NCI-H345 (cell line): ENCODE measurements around the gene CLDN12.
"Not testable (repeated sequence)": the region's sequence is repeated elsewhere in the genome, so short reads cannot be mapped to it uniquely, and the experiment has no call there.

ENCODE experiments used
- DNase-seq: peaks from one replicate; lab custom pipeline; 2025; lab: John Stamatoyannopoulos, UW

Gene CLDN12

DNA sequence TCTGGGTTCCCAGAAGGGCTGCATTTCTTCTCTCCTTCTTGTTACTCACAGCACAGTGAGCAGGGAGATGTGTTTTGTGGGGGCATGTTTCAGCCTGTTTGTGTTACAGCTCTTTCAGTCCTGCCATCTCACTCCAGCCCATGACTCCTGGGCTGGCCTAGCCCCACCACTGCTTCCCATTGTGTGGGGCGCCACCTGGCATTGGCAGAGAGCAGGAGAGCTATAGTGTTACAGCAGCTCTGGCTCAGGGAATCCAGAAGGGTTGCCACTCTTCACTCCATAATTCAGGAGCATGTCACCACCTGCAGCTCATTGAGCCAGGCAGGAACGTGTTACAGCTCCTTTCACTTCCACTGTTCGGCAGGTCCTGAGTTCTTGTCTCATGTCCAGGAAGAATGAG lies 30.0 kb downstream of the CLDN12 start:
- DNase-seq: no peak

DNA sequence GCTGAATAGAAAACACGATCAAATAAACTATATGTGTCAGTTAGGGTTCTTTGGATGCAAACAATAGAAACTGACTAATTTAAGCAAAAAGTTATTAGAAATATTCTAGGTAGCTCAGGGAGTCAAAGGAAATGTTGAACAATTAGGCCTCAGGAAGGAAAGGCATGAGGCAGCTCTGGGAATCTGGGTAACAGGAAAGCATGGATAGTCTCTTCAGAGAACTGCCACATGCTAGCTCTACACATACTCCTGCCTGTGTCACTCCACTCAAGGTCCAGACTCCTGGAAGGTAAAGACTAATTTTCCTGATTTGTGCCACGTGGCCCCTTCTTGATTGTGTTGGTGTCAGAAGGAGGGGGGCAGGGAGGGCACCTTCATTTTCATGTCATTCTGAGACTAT lies 42.4 kb downstream of the CLDN12 start:
- DNase-seq: no peak

GRCh38 chr7:90446137-90446899 lies 43.1 kb downstream of the CLDN12 start:
- no peak for DNase-seq

DNA sequence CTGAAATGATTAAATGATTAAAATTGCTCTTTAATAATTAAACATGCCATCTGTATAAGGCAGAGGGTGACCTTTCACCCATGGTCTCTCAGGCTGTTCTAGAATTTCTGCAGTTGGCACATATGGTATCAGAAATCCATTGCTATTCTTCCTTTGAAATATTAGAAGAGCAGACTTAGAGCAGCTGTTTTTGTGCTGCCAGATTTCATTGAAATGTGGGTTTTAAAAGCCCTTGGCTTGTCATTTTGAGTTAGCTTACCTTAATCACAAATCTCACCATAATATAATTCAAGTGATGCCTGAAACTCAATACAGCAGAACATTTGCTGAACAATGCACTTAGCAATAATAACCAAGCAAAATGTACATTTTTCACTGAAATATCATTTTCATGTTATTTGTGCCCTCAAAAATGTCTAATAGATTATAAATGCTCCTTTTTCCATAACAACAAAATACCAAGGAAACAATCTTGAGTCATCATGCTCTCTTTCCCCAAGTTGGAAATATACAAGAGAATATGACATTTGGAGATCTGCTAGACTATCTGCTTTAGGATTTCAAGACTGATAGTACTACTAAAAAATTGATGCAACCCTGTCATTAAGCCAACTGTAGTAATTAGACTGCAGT lies 50.1 kb downstream of the CLDN12 start:
- DNase-seq: no peak

DNA sequence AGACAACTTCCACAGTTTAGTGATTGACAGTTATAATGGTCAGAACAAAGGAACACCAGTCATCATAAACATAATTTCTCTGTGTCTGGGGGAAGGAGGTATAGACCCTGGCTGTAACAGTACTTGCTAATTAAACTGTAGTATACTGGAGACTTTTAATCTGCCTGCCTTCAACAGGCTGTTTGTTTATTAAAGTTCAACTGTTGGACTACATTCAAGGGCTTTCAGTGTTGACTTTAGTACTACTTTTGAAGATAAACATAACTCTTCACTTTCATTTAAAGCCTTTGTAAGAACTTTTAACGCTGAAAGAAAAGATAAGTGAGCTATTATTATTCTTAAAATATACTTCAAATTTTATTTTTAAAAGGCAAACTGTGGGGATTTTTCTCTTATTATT lies 50.7 kb downstream of the CLDN12 start:
- no peak for DNase-seq

- peak; percentile 66 for DNase-seq
Observed at GRCh38 chr7:90455163-90456030, 52.1 kb downstream of the CLDN12 start.

- no peak for DNase-seq
Observed at GRCh38 chr7:90458104-90458503, 54.8 kb downstream of the CLDN12 start.

DNA sequence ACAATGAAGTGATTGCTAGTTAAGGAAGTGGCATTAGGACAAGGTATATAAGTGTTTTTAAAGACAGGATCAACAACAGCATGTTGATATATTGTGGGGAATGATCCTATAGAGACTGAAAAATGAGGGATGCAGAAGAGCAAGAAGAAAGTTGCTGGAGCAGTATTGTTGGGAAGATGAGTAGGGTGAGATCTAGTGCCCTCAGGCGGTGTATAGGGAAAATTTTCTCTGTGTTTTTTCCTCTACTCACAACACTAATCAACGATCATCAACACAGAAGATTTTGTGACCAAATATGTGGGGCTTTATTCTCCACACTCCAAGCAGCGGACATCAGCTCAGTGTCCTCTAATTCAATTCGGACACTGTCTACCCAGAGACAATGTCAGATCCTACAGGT lies 56.6 kb downstream of the CLDN12 start:
- no peak for DNase-seq

DNA sequence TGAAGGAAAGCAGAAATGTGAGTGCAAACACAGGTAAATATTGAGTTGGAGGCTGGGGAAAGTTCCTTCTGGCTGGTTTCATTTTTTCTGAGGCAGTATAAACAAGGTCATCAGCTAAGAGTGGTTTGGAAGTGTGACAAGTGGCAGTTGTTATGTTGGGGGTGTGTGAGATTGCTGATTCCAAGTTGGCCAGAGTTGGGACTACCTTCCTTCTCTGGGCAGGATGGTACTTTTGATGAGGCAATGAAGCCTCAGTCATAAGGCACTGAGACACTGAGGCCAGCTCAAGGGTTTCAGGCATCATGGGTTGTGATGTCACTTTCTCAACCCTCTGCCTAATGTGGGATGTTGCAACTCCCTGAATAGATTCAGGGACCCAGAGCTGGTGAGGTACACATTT lies 58.0 kb downstream of the CLDN12 start:
- peak; percentile 16 for DNase-seq

DNA sequence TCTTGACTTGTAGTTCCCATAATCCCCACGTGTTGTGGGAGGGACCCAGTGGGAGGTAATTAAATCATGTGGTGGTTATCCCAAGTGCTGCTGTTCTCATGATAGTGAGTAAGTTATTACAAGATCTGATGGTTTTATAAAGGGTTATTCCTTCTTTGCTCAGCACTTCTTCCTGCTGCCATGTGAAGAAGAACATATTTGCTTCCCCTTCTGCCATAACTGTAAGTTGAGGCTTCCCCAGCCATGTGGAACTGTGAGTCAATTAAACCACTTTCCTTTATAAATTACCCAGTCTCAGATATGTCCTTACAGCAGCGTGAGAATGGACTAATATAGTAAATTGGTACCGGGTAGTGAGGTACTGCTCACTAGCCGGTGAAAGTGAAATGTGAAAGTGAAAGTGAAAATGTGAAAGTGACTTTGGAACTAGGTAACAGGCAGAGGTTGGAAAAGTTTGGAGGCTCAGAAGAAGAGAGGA lies 59.9 kb downstream of the CLDN12 start:
- DNase-seq: not testable (repeated sequence)
